Natural killer cell treated with Interleukin-12 subunit alpha and Interleukin-12 subunit beta and Interleukin-15 and Interleukin-18, amount 100 ng/mL, for 72 hours (primary cell): Measurements from ENCODE around the gene RPS6KA1. TPM values are rescaled to one million over a fixed set of nuclear protein-coding genes. Genes with fewer than 3 reads are reported as not detected.
A peak's percentile ranks its signal among the peaks of the same experiment; 100 is the strongest.
"Not testable (repeated sequence)": the region's sequence is repeated elsewhere in the genome, so short reads cannot be mapped to it uniquely, and the experiment has no call there.

Experiments
- ATAC-seq, 2 donors: fragments of 150-1000 bp; cut with Tn5 transposase in 1 of 2; sonication (Bioruptor Pico), chemical (Tn5 transposase) in 1 of 2; 2 replicates each; pipeline ENCODE4 v1.10.0; 2021
- DNase-seq: peaks from one replicate; pipeline ENCODE4 v3.0.0; 2022; ENCODE audit warnings: low spot score
- H3K27ac Mint-ChIP-seq, 2 donors: 1 replicate in 1 of 2; 2 replicates in 1 of 2; pipeline ENCODE4 v1.8.0; 2022; ENCODE audit warnings: mixed read lengths in 2 of 2, mild to moderate bottlenecking in 1 of 2, moderate library complexity in 1 of 2
- H3K27me3 Mint-ChIP-seq, 2 donors: 1 replicate in 1 of 2; 2 replicates in 1 of 2; pipeline ENCODE4 v1.8.0; 2022; ENCODE audit warnings: mixed read lengths in 2 of 2
- H3K36me3 Mint-ChIP-seq: one replicate; pipeline ENCODE4 v1.8.0; 2022; ENCODE audit warnings: mixed read lengths
- H3K4me1 Mint-ChIP-seq, 2 donors: 1 replicate in 1 of 2; 2 replicates in 1 of 2; pipeline ENCODE4 v1.8.0; 2022; ENCODE audit warnings: low read depth in 2 of 2, mixed read lengths in 2 of 2, mild to moderate bottlenecking in 1 of 2
- H3K4me3 Mint-ChIP-seq: one replicate; pipeline ENCODE4 v1.8.0; 2022; ENCODE audit warnings: mixed read lengths
- H3K9me3 Mint-ChIP-seq: 2 replicates; pipeline ENCODE4 v1.8.0; 2022; ENCODE audit warnings: mixed read lengths
- total RNA-seq, 2 donors: library from RNA; stranded (reverse); gene quantifications; one replicate each; pipeline ENCODE4 v1.2.3, GENCODE V29; 2022

Gene RPS6KA1
- total RNA-seq = 100 to 1,000 TPM; 324 to 369 TPM

DNA sequence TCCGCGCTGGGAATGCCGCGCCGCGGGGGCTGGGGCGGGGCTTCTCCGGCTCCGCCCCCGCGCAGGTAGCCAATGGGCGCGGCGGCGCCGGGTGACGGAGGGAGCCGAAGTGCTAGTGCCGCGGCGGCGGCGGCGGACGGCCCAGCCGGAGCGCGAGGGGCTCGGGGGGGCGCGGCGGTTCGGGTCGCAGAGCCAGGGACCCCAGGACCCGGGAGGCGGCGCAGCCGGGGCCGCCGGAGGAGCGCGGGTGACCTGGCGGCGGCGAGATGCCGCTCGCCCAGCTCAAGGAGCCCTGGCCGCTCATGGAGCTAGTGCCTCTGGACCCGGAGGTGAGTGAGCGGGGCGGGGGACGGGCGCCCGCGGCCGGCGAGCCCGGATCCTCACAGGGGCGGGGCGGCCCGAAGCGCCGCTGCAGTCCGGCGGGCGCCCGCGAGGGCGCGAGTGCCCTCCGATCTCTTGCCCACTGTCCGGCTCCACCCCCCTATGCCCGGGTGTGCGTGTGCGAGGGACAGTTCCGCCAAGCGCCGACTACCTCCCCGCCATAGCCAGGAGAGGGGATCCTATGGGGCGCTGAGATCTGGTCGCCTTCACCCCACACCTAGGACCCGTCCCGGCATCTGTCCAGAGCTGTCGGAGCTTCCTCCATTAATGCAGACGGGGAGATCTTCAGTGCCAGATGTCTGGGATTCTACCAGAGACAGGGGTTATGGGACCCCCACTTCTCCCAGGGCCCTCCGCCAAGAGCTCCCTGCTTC is at the start of gene RPS6KA1:
Gene RPS6KA1 (plus strand): TSS at position 107 of the 755 bp plus-strand sequence. CDS start 160 bp downstream, at position 267.
- Mint-ChIP-seq H3K4me1 (peaks cover 14 to 19% of the 10 kb centered on the region in 2 donors), H3K4me3 (peak within 1 kb of the TSS; percentile 89), H3K9me3 (no peaks in the 10 kb centered on the region), H3K36me3 (no peaks in the 10 kb centered on the region), H3K27ac (peak within 1 kb of the TSS; percentile 69 to 90), H3K27me3 (peaks cover under 1 to 3% of the 10 kb centered on the region in 2 donors)
- ATAC-seq (peak; percentile 93 to 96), DNase-seq (peak; percentile 76)

DNA sequence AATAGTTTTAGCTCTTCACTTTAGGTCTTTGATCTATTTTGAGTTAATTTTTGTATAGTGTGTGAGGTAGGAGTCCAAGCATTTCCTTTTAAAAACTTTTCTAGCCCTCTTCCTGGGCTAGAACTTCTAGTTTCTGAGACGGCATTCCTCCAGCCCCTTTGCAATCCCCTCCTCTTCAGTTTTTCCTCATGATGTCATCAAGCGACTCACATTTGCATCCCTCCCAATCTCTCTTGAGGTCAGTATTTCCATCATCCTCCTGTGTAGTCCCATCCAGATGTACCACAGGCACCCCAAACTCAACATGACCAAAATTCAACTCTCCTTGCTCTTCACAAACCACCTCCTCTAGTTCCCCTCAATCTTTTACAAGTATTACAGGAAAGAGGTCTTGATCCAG is 46.6 kb upstream of the RPS6KA1 start:
- H3K4me3 Mint-ChIP-seq = no peak overlapping the region

DNA sequence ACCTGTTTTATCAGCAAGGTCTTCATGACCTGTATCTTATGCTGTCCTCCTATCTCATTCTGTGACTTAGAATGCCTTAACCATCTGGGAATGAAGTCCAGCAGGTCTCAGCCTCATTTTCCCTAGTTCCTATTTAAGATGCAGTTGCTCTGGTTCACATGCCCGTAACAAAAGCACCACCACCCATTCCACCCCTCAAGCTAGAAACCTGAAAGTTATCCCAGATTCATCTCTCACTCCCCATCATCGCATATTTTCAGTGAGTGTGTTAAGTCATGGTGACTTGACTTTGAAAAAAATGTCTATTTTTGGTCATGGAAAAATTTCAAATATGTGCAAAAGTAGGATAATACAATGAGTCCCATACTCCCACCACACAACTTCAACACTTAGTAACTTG is 45.6 kb upstream of the RPS6KA1 start:
- H3K27ac Mint-ChIP-seq = no peak overlapping the region
- ATAC-seq (no peak), DNase-seq (no peak)
- H3K4me3 Mint-ChIP-seq = no peak overlapping the region
- H3K27me3 Mint-ChIP-seq = no peaks in the 10 kb centered on the region
- no peaks in the 10 kb centered on the region for H3K36me3 Mint-ChIP-seq
- H3K9me3 Mint-ChIP-seq = no peaks in the 10 kb centered on the region
- peaks cover under 1 to 1% of the 10 kb centered on the region in 2 donors for H3K4me1 Mint-ChIP-seq

More for the DNA sequence above, 46.6 kb upstream of the RPS6KA1 start:
- DNase-seq (no peak), ATAC-seq (no peak)
- no peaks in the 10 kb centered on the region for H3K36me3 Mint-ChIP-seq
- peaks cover 4 to 5% of the 10 kb centered on the region in 2 donors for H3K4me1 Mint-ChIP-seq
- H3K27ac Mint-ChIP-seq = no peak overlapping the region
- H3K9me3 Mint-ChIP-seq = no peaks in the 10 kb centered on the region
- no peaks in the 10 kb centered on the region for H3K27me3 Mint-ChIP-seq

DNA sequence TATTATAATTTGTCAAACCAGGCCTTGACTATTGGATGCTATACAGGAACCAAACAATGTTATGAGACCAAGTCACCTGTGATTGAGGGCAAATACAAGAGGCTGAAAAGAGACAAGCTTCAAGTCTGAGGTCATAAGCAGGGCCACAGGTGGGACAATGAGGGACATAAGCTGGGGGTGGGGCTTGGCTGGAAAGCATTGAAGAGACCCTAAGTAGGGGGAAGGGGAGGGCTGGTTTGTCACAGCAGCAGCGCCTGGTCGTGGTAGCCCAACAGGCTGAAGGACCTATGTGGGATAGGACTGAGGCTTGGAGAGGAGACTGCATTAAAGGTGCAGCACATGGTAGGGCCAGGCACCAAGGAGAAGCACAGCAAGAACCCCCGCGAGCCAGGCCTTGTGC is 39.4 kb upstream of the RPS6KA1 start:
- H3K27ac Mint-ChIP-seq = no peak overlapping the region
- no peak for DNase-seq
- no peak overlapping the region for H3K4me3 Mint-ChIP-seq
- no peaks in the 10 kb centered on the region for H3K9me3 Mint-ChIP-seq
- ATAC-seq = no peak
- no peaks in the 10 kb centered on the region for H3K27me3 Mint-ChIP-seq
- no peaks in the 10 kb centered on the region for H3K4me1 Mint-ChIP-seq
- no peaks in the 10 kb centered on the region for H3K36me3 Mint-ChIP-seq

DNA sequence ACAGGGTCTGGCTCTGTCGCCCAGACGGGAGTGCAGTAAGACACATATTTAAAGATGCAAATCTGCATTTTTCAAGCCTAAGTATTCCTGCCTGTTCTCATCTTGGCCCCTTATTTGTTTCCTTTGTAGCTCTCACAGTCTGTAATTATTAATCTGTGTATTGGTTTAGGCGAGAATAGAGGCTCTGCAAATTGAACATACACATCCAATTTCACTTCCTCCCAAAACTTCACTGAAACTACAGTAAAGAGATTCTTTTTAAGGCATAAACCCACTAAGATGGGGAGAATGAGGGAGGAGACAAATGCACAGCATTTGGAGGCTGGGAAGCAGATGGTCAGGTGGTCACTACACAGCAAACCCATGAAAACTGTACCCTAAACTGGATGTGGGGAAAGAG is 36.3 kb upstream of the RPS6KA1 start:
- H3K4me3 Mint-ChIP-seq = no peak overlapping the region
- no peak for DNase-seq
- no peaks in the 10 kb centered on the region for H3K27me3 Mint-ChIP-seq
- no peak for ATAC-seq
- no peaks in the 10 kb centered on the region for H3K36me3 Mint-ChIP-seq
- H3K4me1 Mint-ChIP-seq = no peaks in the 10 kb centered on the region
- H3K9me3 Mint-ChIP-seq = no peaks in the 10 kb centered on the region
- no peak overlapping the region for H3K27ac Mint-ChIP-seq

DNA sequence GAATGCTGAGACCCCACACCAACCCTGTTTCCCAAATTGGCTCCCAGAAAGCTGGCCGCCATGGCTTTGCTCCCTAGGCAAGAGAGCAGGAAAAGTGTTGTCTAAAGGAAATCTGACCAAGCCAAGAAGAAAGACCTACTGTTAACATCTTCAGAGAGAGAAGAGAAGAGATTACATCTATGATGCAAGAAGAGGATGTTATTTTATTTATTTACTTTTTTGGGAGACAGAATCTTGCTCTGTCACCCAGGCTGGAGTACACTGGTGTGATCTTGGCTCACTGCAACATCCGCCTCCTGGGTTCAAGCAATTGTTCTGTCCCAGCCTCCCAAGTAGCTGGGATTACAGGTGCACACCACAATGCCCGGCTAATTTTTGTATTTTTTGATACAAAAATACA is 35.6 kb upstream of the RPS6KA1 start:
- ATAC-seq (no peak), DNase-seq (no peak)
- no peaks in the 10 kb centered on the region for H3K9me3 Mint-ChIP-seq
- no peaks in the 10 kb centered on the region for H3K27me3 Mint-ChIP-seq
- no peaks in the 10 kb centered on the region for H3K36me3 Mint-ChIP-seq
- no peak overlapping the region for H3K4me3 Mint-ChIP-seq
- H3K4me1 Mint-ChIP-seq = peaks cover 0 to under 1% of the 10 kb centered on the region in 2 donors
- H3K27ac Mint-ChIP-seq = peak overlapping the region in 1 of 2 donors; percentile 10

DNA sequence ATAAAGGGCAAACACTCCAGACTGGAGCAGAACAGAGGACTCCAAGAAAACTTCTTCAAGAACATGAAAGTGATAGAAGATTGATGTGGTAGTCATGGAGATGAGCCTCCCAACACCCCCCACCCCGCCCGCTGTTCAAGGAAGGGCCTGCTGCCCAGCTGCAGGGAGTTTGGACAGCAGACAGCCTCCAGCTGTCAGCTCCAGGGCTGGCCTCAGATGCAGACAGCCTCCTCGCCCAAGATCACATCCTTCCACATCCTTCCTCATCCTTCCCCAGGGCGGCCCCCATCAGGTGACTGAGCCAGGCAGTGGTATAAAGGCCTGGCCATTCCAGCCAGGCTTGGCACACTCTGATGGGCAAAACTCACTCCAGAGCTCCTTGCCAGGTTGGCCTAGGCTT is 32.7 kb upstream of the RPS6KA1 start:
- H3K27me3 Mint-ChIP-seq = no peaks in the 10 kb centered on the region
- H3K36me3 Mint-ChIP-seq = no peaks in the 10 kb centered on the region
- H3K4me1 Mint-ChIP-seq = peaks cover 0 to 2% of the 10 kb centered on the region in 2 donors
- no peaks in the 10 kb centered on the region for H3K9me3 Mint-ChIP-seq
- no peak overlapping the region for H3K4me3 Mint-ChIP-seq
- no peak overlapping the region for H3K27ac Mint-ChIP-seq
- no peak for ATAC-seq
- DNase-seq = no peak

DNA sequence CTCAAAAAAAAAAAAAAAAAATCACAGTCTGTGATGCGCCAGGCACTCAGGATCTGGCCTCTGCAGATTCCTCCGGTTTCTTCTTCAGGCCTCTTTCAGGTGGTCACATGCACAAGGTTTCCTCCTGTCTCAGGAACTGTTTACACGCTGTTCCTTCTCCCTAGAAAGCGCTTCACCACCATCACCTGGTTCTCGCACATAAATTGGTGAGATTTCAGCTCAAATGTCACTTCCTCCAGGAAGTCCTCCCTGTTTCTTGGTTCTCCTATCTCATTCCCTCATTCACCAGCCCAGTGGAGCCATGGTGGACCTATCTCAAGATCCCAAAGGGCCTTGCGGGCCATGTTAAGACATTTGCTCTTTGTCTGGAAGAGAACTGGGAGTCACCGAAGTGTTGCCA is 30.7 kb upstream of the RPS6KA1 start:
- no peak for DNase-seq
- no peaks in the 10 kb centered on the region for H3K9me3 Mint-ChIP-seq
- no peaks in the 10 kb centered on the region for H3K36me3 Mint-ChIP-seq
- peaks cover 0 to 2% of the 10 kb centered on the region in 2 donors for H3K4me1 Mint-ChIP-seq
- ATAC-seq = no peak
- peak overlapping the region; percentile 18 for H3K4me3 Mint-ChIP-seq
- H3K27ac Mint-ChIP-seq = no peak overlapping the region
- no peaks in the 10 kb centered on the region for H3K27me3 Mint-ChIP-seq

DNA sequence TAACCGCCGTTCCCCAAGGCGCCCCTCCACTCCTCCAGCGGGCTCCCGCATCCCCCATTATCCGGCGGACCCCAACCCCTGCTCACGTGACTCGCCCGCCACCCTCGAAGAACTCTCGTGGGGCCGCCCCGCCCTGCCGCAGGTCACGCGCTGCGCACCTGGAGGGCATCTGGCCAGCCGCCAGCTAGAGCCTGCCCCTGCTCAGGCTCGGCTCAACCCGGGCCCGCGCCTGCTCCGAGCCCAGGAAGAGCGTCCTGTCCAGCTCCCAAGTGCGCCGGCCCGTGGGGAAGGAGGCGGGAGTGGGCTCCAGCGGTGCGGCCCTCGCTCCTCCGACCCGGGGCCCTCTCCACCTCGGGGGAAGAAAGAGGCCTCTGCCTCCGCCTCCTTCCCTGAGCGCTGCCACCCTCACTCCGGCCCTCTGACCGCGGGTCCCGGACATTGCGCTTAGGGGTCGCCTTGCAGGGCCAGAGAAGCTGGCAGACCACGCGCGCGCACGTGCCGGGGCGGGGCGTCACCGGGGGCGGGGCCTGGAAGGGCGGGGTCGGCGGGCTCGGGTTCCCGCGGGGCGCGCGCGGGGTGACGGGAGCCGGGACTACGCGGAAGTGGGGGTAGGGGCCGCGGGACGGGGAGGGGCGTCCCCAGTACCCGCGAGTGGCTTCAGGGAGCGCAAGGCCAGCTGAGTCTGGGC is 28.9 kb upstream of the RPS6KA1 start:
- ATAC-seq = peak; percentile 90 to 92
- H3K4me1 Mint-ChIP-seq = peaks cover 0 to 2% of the 10 kb centered on the region in 2 donors
- H3K4me3 Mint-ChIP-seq = peak overlapping the region; percentile 86
- H3K36me3 Mint-ChIP-seq = no peaks in the 10 kb centered on the region
- no peaks in the 10 kb centered on the region for H3K9me3 Mint-ChIP-seq
- DNase-seq = peak; percentile 92
- H3K27me3 Mint-ChIP-seq = no peaks in the 10 kb centered on the region
- peak overlapping the region; percentile 76 to 86 for H3K27ac Mint-ChIP-seq

DNA sequence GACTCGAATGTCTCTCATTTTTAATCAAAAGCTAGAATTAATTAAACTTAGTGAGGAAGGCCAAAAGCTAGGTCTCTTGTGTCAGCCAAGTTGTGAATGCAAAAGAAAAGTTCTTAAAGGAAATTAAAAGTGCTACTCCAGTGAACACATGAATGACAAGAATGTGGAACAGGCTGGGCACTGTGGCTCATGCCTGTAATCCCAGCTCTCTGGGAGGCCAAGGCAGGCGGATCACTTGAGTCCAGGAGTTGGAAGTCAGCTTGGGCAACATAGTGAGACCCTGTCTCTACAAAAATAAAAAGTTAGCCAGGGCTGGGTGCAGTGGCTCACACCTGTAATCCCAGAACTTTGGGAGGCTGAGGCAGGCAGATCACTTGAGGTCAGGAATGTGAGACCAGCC is 18.9 kb upstream of the RPS6KA1 start:
- ATAC-seq, H3K4me1 Mint-ChIP-seq, H3K4me3 Mint-ChIP-seq, H3K27ac Mint-ChIP-seq, H3K36me3 Mint-ChIP-seq, H3K27me3 Mint-ChIP-seq, DNase-seq, H3K9me3 Mint-ChIP-seq: not testable (repeated sequence)

DNA sequence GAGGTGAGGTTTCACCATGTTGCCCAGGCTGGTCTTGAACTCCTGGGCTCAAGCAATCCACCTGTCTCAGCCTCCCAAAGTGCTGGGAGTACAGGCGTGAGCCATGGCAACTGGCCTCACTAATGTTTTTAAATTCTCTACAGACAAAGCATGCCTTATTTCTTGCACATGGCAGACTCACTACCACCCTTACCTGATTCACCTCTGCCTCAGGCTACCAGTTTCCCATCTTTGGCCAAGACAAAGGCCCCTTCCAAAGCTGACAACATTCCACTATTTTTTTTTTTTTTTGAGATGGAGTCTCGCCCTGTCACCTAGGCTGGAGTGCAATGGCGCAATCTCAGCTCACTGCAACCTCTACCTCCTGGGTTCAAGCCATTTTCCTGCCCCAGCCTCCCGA is 13.7 kb upstream of the RPS6KA1 start:
- H3K27me3 Mint-ChIP-seq = not testable (repeated sequence)

DNA sequence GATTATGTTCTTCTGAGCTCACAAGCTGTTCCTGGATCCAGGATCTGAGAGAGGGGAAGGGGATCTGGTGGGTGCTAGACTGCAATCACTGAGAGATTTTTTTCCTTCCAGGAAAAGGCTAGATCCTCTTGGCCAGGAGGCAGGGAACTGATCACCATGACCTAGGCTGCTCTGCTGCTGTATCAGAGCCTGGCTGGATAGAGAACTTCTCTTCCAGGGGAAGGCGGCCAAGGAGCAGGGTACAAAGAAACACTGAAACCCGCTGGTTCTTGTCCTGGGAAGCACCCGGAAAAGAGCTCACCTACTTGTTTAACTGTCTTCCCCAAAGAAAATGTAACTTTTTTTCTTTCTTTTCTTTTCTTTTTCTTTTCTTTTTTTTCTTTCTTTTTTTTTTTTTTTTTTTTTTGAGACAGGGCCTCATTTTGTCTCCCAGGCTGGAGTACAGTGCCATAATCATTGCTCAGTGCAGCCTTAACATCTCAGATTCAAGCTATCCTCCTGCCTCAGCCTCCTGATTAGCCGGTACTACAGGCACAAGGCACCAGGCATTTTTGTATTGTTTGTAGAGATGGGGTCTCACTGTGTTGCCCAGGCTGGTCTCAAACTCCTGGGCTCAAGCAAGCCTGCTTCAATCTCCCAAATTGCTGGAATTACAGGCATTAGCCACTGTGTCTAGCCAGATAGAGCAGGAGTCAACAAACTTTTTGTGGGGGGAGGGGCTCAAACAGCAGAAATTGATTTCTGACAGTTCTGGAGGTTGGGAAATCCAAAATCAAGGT is 12.4 kb upstream of the RPS6KA1 start:
- no peak overlapping the region for H3K4me3 Mint-ChIP-seq
- H3K4me1 Mint-ChIP-seq = no peaks in the 10 kb centered on the region
- H3K36me3 Mint-ChIP-seq = no peaks in the 10 kb centered on the region
- no peaks in the 10 kb centered on the region for H3K9me3 Mint-ChIP-seq
- no peak overlapping the region for H3K27ac Mint-ChIP-seq
- H3K27me3 Mint-ChIP-seq = no peaks in the 10 kb centered on the region
- ATAC-seq = no peak
- no peak for DNase-seq

More for the DNA sequence above, 13.7 kb upstream of the RPS6KA1 start:
- not testable (repeated sequence) for H3K4me1 Mint-ChIP-seq, ATAC-seq, H3K27ac Mint-ChIP-seq, H3K4me3 Mint-ChIP-seq, DNase-seq, H3K9me3 Mint-ChIP-seq, H3K36me3 Mint-ChIP-seq

DNA sequence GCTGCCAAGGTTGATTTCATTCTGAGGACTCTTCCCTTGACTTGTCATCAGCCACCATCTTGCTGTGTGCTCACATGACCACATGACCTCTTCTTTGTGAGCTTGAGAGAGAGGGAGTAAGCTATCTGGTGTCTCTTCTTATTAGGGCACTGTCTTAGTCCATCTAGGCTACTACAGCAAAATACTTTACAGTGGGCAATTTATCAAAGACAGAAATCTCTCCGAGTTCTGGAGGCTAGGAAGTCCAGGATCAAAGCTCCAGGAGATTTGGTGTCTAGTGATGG is 11.9 kb upstream of the RPS6KA1 start:
- Mint-ChIP-seq H3K36me3 (no peaks in the 10 kb centered on the region), H3K4me3 (no peak overlapping the region), H3K4me1 (no peaks in the 10 kb centered on the region), H3K9me3 (no peaks in the 10 kb centered on the region), H3K27me3 (no peaks in the 10 kb centered on the region), H3K27ac (no peak overlapping the region)
- ATAC-seq (no peak), DNase-seq (no peak)

DNA sequence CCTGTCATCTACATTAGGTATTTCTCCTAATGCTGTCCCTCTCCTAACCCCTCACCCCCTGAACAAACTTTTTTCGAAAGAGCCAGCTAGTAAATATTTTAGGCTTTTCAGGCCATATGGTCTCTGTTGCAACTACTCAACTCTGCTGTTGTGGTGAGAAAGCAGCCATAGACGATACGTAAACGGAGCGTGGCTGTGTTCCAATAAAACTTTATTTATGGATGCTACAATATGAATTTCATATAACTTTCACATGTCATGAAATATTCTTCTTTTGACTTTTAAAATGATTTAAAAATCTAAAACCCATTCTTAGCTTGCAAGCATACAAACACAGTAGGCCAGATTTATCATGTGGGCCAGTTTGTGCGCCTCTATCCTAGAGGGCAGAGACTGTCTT is 11.2 kb upstream of the RPS6KA1 start:
- H3K27ac Mint-ChIP-seq = no peak overlapping the region
- H3K4me3 Mint-ChIP-seq = no peak overlapping the region
- DNase-seq = no peak
- no peaks in the 10 kb centered on the region for H3K4me1 Mint-ChIP-seq
- no peak for ATAC-seq
- no peaks in the 10 kb centered on the region for H3K9me3 Mint-ChIP-seq
- H3K36me3 Mint-ChIP-seq = no peaks in the 10 kb centered on the region
- H3K27me3 Mint-ChIP-seq = no peaks in the 10 kb centered on the region
